Kidney epithelial cell (primary cell): ENCODE measurements around the gene NT5C3A. TPM values are rescaled to one million over a fixed set of nuclear protein-coding genes. Genes with fewer than 3 reads are reported as not detected.
"Not testable (repeated sequence)": the region's sequence is repeated elsewhere in the genome, so short reads cannot be mapped to it uniquely, and the experiment has no call there.

Source experiments
- DNase-seq: peaks from one replicate; pipeline ENCODE4 v3.0.0-alpha.2; 2010; ENCODE audit warnings: low read depth
- H3K27me3 ChIP-seq: 2 replicates; pipeline ENCODE4 v1.6.0; 2011; ENCODE audit warnings: low read length; ENCODE audit not compliant: control insufficient read depth, insufficient read depth
- H3K36me3 ChIP-seq: 2 replicates; pipeline ENCODE4 v1.5.1; 2011; ENCODE audit warnings: low read length; ENCODE audit not compliant: control insufficient read depth, insufficient read depth
- H3K4me3 ChIP-seq: 2 replicates; pipeline ENCODE4 v1.5.1; 2011; ENCODE audit warnings: low read depth, mild to moderate bottlenecking, control low read depth, low read length
- CTCF ChIP-seq: IDR thresholded peaks from 2 replicates; pipeline ENCODE4 v1.5.1; 2011; ENCODE audit warnings: mild to moderate bottlenecking, moderate library complexity, low read length, control low read depth, inconsistent platforms; ENCODE audit not compliant: insufficient read depth, poor library complexity, severe bottlenecking
- total RNA-seq: library from RNA; depleted of rRNA; stranded (reverse); fragments of >200 nt; gene quantifications from 2 replicates; pipeline ENCODE4 v1.2.3, GENCODE V29; 2015

The NT5C3A gene
- total RNA-seq, 1 donor from 2014 or later = 20.7 TPM

DNA sequence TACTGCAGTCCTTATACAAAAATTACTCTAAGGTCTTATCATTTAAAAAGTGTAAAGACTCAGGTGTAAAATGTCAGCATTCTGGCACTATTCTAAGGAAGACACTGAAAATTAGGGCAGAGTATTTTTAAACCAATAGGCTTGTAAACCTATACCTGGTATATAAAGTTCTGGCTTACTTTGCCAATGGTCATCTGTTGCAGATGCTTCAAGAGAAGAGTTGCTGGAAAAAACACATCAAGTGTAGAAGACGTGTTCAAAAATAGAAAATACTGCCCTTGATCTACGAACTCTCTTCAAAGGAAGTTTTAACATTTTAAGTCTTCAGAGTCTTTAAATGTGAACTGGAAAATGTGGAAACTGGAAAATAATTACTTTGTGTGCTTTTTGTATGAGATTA, 23.9 kb downstream of the NT5C3A start:
- no peak for TF ChIP-seq CTCF
- no peak for DNase-seq
- Histone ChIP-seq H3K4me3 (no peak overlapping the region), H3K27me3 (no peaks in the 10 kb centered on the region), H3K36me3 (no peaks in the 10 kb centered on the region)

DNA sequence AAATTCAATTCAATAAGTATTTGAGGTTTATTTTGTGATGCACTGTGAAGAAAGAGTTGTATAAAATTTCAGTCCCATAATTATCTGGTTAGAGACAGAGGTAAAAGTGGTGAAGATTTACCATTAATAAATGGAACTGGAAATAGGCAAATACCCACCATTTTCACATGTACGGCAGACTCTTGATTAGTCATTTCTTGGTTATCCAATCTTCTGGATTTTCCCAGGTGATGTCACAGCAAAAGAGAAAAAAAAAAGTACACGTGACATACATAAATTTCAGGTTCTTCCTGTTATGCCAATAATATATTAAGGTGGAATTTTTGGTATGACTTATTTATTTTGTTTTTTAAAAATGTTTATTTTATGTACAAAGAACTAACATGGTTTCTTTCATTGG, 26.8 kb downstream of the NT5C3A start:
- no peaks in the 10 kb centered on the region for H3K36me3 ChIP-seq
- TF ChIP-seq CTCF = no peak
- DNase-seq = no peak
- H3K27me3 ChIP-seq = no peaks in the 10 kb centered on the region
- no peak overlapping the region for H3K4me3 ChIP-seq

DNA sequence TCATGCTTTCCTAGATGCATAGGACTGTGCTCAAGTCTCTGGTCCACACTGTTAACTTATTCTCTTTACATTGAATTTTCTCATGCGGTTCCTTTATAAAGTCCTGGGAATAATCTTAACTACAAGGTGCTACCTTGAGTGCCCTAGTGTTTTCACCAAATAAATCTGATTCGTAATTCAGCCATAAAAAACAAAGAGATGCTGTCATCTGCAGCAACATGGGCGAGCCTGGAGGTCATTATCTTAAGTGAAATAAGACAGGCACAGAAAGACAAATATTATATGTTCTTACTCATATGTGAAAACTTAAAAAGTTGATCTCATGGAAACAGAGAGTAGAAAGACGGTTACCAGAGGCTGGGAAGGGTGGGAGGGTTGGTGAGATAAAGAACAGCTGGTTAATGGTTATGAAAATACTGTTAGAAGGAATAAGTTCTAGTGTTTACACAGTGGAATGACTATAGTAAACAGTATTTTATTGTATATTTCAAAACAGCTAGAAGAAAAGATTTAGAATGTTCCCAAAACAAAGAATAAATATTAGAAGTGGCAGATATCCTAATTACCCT, 38.3 kb downstream of the NT5C3A start:
- TF ChIP-seq CTCF = no peak
- Histone ChIP-seq H3K27me3 (no peaks in the 10 kb centered on the region), H3K4me3 (no peak overlapping the region), H3K36me3 (no peaks in the 10 kb centered on the region)
- DNase-seq = no peak

GRCh38 chr7:33012364-33012763, 50.2 kb downstream of the NT5C3A start:
- Histone ChIP-seq H3K4me3 (no peak overlapping the region), H3K27me3 (no peaks in the 10 kb centered on the region), H3K36me3 (no peaks in the 10 kb centered on the region)
- no peak for TF ChIP-seq CTCF
- DNase-seq = no peak

DNA sequence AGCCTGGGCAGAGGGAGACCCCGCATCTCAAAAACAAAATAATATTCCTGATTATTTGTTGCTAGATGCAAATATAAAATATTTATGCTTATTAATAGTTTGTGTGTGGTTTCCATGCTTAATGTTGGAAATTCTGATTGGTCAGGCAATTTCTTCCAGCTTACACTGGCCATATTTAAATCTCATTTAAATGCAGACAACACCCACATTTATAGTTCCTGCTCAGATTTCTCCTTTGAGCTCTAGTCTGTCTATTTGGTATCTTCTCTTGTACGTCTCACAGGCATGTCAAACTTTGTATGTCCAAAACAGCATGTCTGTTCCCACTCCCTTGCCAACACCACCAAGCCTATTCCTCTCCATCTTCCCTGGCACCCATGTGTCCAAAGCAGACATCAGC, 52.8 kb downstream of the NT5C3A start:
- no peak for DNase-seq

GRCh38 chr7:33005690-33006089, 56.9 kb downstream of the NT5C3A start:
- DNase-seq = not testable (repeated sequence)

More for the DNA sequence above, 52.8 kb downstream of the NT5C3A start:
- Histone ChIP-seq H3K27me3 (no peaks in the 10 kb centered on the region), H3K4me3 (no peak overlapping the region), H3K36me3 (no peaks in the 10 kb centered on the region)
- TF ChIP-seq CTCF = no peak

GRCh38 chr7:33005193-33005592, 57.4 kb downstream of the NT5C3A start:
- DNase-seq, H3K4me3 ChIP-seq, H3K27me3 ChIP-seq, H3K36me3 ChIP-seq: not testable (repeated sequence)

More at GRCh38 chr7:33005690-33006089, 56.9 kb downstream of the NT5C3A start:
- not testable (repeated sequence) for H3K27me3 ChIP-seq, H3K4me3 ChIP-seq, H3K36me3 ChIP-seq

GRCh38 chr7:33004104-33004616, 58.4 kb downstream of the NT5C3A start:
- DNase-seq, H3K27me3 ChIP-seq, H3K36me3 ChIP-seq: not testable (repeated sequence)

DNA sequence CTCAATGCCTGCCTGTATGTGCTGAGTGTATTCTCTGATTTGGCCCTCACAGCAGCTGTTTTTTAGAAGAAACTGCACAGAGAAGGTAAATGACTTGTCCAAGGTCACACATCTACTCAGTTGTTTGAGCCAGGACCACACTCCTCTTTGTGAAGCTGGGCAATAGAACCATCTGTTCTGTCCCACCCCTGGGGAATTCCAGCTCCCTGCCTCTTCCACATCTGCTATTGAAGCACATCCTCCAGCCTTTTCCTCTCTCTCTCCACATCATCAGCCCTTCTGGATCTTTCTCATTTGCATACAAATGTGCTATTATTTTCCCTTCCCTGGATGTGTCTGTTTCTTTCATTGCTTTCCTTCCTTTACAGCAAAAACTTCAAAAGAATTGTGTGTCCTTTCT, 59.5 kb downstream of the NT5C3A start:
- H3K4me3 ChIP-seq, DNase-seq, H3K36me3 ChIP-seq, H3K27me3 ChIP-seq: not testable (repeated sequence)

More at GRCh38 chr7:33004104-33004616, 58.4 kb downstream of the NT5C3A start:
- H3K4me3 ChIP-seq = not testable (repeated sequence)

- not testable (repeated sequence) for H3K4me3 ChIP-seq, H3K27me3 ChIP-seq, H3K36me3 ChIP-seq, DNase-seq
Measured at GRCh38 chr7:32999380-32999779, 63.2 kb downstream of the NT5C3A start.
